A673 (cell line): ENCODE data around the gene KRTAP4-4. TPM values are rescaled to one million over a fixed set of nuclear protein-coding genes. Genes with fewer than 3 reads are reported as not detected.
"Not testable (repeated sequence)": the region's sequence is repeated elsewhere in the genome, so short reads cannot be mapped to it uniquely, and the experiment has no call there.

Source experiments
- BruUV-seq: library from RNA; stranded (reverse); fragments of 400-500 nt; replicated peaks from 2 replicates; lab custom pipeline; 2021; lab: Mats Ljungman, UMichigan
- CTCF ChIA-PET: fragments of 300-600 bp; sonication (Branson Sonifier 250); formaldehyde crosslinking; loops from one replicate; lab custom pipeline; 2022; ENCODE audit warnings: antibody characterized with exemption; lab: Charles Lee
- POLR2A ChIA-PET: fragments of 300-600 bp; sonication (Branson Sonifier 250); formaldehyde crosslinking; loops from one replicate; lab custom pipeline; 2022; ENCODE audit warnings: antibody characterized with exemption; ENCODE audit not compliant: low non-redundant PET; lab: Charles Lee
- DNase-seq: peaks from one replicate; pipeline ENCODE4 v3.0.0-alpha.2; 2015; ENCODE audit warnings: low spot score
- H3K27ac ChIP-seq: fragments of 200-600 bp; sonication (generic); 2 replicates; pipeline ENCODE4 v1.5.1; 2016; ENCODE audit warnings: mixed run types, low read depth, mild to moderate bottlenecking, mixed read lengths, antibody characterized with exemption, low read length; ENCODE audit not compliant: poor library complexity, severe bottlenecking
- H3K27me3 ChIP-seq: fragments of 200-600 bp; sonication (generic); replicated peaks from 2 replicates; pipeline ENCODE4 v1.6.1; 2017; ENCODE audit warnings: mixed run types, low read depth, mild to moderate bottlenecking, mixed read lengths, antibody characterized with exemption, low read length; ENCODE audit not compliant: insufficient read depth, poor library complexity
- H3K36me3 ChIP-seq: fragments of 200-600 bp; sonication (generic); 2 replicates; pipeline ENCODE4 v1.6.1; 2016; ENCODE audit warnings: mixed run types, mild to moderate bottlenecking, mixed read lengths, antibody characterized with exemption, low read length; ENCODE audit not compliant: insufficient read depth, poor library complexity, severe bottlenecking
- H3K4me1 ChIP-seq: fragments of 200-600 bp; sonication (generic); 2 replicates; pipeline ENCODE4 v1.6.1; 2017; ENCODE audit warnings: mixed run types, mild to moderate bottlenecking, mixed read lengths, antibody characterized with exemption, low read length; ENCODE audit not compliant: insufficient read depth, poor library complexity, severe bottlenecking
- H3K4me3 ChIP-seq: fragments of 200-600 bp; sonication (generic); 2 replicates; pipeline ENCODE4 v1.5.1; 2016; ENCODE audit warnings: low read depth, mixed run types, mild to moderate bottlenecking, mixed read lengths, low read length; ENCODE audit not compliant: poor library complexity, severe bottlenecking
- H3K9me3 ChIP-seq: fragments of 200-600 bp; sonication (generic); 2 replicates; pipeline ENCODE4 v1.6.1; 2016; ENCODE audit warnings: mixed run types, low read depth, mild to moderate bottlenecking, mixed read lengths, antibody characterized with exemption, low read length; ENCODE audit not compliant: poor library complexity, severe bottlenecking
- EZH2 ChIP-seq: fragments of 200-600 bp; sonication (generic); IDR thresholded peaks from 2 replicates; pipeline ENCODE4 v1.6.1; 2017; ENCODE audit warnings: borderline replicate concordance, low read depth, mild to moderate bottlenecking, mixed read lengths, antibody characterized with exemption, low read length; ENCODE audit not compliant: poor library complexity, severe bottlenecking
- intact Hi-C: fragments of 100-400 bp; cut with micrococcal nuclease; formaldehyde crosslinking; loops from one replicate; pipeline ENCODE4 v1.10.0; 2022; ENCODE audit not compliant: unreplicated experiment
- total RNA-seq: library from RNA; stranded (reverse); gene quantifications from 2 replicates; pipeline ENCODE4 v1.2.3, GENCODE V29; 2021
- TF ChIP-seq, protein P1 (sequence below): fragments of 300-800, 200-600 bp; sonication (generic); conservative IDR thresholded peaks from 2 replicates; pipeline ENCODE4 v1.5.1; 2017; ENCODE audit warnings: low read depth, mild to moderate bottlenecking, antibody characterized with exemption, low read length, moderate library complexity, mixed read lengths

KRTAP4-4 gene
- total RNA-seq, 1 experiment from 2014 or later: not detected

DNA sequence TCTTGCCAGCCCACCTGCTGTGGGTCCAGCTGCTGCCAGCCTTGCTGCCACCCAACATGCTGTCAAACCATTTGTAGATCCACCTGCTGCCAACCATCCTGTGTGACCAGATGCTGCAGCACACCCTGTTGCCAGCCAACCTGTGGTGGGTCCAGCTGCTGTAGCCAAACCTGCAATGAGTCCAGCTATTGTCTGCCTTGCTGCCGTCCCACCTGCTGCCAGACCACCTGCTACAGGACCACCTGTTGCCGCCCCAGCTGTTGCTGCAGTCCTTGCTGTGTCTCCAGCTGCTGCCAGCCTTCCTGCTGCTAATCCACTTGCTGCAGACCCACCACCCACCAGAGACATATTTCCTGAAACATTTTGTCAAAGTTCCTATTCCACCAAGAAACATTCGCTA is 29.8 kb upstream of the KRTAP4-4 start:
- CTCF ChIA-PET: no interaction called here
- no peaks in the 10 kb centered on the region for H3K4me1 ChIP-seq
- no peaks in the 10 kb centered on the region for H3K9me3 ChIP-seq
- no peak overlapping the region for H3K4me3 ChIP-seq
- no peaks in the 10 kb centered on the region for H3K27me3 ChIP-seq
- BruUV-seq: no TSS peak
- H3K27ac ChIP-seq: no peak overlapping the region
- POLR2A ChIA-PET: no interaction called here
- intact Hi-C loops: no loop called here
- TF ChIP-seq, protein P1, sequence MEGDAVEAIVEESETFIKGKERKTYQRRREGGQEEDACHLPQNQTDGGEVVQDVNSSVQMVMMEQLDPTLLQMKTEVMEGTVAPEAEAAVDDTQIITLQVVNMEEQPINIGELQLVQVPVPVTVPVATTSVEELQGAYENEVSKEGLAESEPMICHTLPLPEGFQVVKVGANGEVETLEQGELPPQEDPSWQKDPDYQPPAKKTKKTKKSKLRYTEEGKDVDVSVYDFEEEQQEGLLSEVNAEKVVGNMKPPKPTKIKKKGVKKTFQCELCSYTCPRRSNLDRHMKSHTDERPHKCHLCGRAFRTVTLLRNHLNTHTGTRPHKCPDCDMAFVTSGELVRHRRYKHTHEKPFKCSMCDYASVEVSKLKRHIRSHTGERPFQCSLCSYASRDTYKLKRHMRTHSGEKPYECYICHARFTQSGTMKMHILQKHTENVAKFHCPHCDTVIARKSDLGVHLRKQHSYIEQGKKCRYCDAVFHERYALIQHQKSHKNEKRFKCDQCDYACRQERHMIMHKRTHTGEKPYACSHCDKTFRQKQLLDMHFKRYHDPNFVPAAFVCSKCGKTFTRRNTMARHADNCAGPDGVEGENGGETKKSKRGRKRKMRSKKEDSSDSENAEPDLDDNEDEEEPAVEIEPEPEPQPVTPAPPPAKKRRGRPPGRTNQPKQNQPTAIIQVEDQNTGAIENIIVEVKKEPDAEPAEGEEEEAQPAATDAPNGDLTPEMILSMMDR: no peak
- TF ChIP-seq EZH2: no peak
- no peak for DNase-seq
- H3K36me3 ChIP-seq: no peaks in the 10 kb centered on the region

DNA sequence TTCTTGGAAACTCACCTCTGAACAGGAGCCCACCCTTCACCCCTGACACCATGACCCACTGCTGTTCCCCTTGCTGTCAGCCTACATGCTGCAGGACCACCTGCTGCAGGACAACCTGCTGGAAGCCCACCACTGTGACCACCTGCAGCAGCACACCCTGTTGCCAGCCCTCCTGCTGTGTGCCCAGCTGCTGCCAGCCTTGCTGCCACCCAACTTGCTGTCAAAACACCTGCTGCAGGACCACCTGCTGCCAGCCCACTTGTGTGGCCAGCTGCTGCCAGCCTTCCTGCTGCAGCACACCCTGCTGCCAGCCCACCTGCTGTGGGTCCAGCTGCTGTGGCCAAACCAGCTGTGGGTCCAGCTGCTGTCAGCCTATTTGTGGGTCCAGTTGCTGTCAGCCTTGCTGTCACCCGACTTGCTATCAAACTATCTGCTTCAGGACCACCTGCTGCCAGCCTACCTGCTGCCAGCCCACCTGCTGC is 29.3 kb upstream of the KRTAP4-4 start, which contains the start of gene KRTAP9-1:
TSS of gene KRTAP9-1 (plus strand) at position 51 of the 482 bp plus-strand sequence. CDS start at position 51, 0 bp downstream.
- CTCF ChIA-PET, H3K4me1 ChIP-seq, H3K36me3 ChIP-seq, H3K27me3 ChIP-seq, H3K9me3 ChIP-seq, POLR2A ChIA-PET, H3K27ac ChIP-seq, intact Hi-C loops, BruUV-seq, H3K4me3 ChIP-seq, DNase-seq: not testable (repeated sequence)

- DNase-seq: no peak
- no peak for TF ChIP-seq EZH2
- TF ChIP-seq, protein P1: no peak
- intact Hi-C loops: no loop called here
- Histone ChIP-seq H3K27ac (no peak overlapping the region), H3K36me3 (no peaks in the 10 kb centered on the region), H3K9me3 (no peaks in the 10 kb centered on the region), H3K4me1 (no peaks in the 10 kb centered on the region), H3K4me3 (no peak overlapping the region), H3K27me3 (no peaks in the 10 kb centered on the region)
- ChIA-PET CTCF (no interaction called here), POLR2A (no interaction called here)
- no TSS peak for BruUV-seq
Observed at GRCh38 chr17:41186872-41187271, 26.3 kb upstream of the KRTAP4-4 start.

DNA sequence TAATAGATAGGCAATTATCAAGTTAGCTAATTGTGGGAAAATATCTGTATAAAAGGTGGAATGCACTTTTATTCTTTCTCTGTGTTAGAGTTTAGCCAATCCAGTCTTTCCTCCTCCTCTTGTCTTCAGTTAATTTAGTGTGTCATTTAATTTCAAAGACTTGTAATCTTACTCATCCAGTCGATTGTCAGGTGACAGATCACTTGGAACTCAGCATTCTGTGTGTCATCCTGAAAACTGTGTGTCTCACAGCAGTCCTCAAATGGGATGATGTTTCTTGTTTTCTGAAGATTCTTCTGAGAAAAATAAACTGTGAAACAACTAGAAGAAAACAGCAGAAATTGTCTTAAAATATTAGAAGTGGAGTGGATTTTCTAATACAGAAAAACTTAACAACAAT is 24.5 kb upstream of the KRTAP4-4 start:
- intact Hi-C loops: no loop called here
- TF ChIP-seq EZH2: no peak
- TF ChIP-seq, protein P1: no peak
- no peaks in the 10 kb centered on the region for H3K27me3 ChIP-seq
- no peak overlapping the region for H3K4me3 ChIP-seq
- DNase-seq: no peak
- no peaks in the 10 kb centered on the region for H3K4me1 ChIP-seq
- no peak overlapping the region for H3K27ac ChIP-seq
- H3K36me3 ChIP-seq: no peaks in the 10 kb centered on the region
- ChIA-PET CTCF (no interaction called here), POLR2A (no interaction called here)
- no peaks in the 10 kb centered on the region for H3K9me3 ChIP-seq
- no TSS peak for BruUV-seq
